ENCODE results near the gene PLEKHA5.

Gene PLEKHA5

GRCh38 chr12:19402211-19402610 is 272.7 kb downstream of the PLEKHA5 start:
- Histone ChIP-seq H3K27me3 (ENCODE audit: control insufficient read depth, low read length) (no peaks in the 10 kb centered on the region), H3K4me2 (ENCODE audit: low read length) (no peak overlapping the region), H3K79me2 (ENCODE audit: control insufficient read depth, low read length) (no peaks in the 10 kb centered on the region), H4K20me1 (ENCODE audit: control insufficient read depth, insufficient read depth, low read depth, low read length) (no peaks in the 10 kb centered on the region), H3K9me2 (replicated peaks; ENCODE audit: control insufficient read depth, low read length) (no peaks in the 10 kb centered on the region), H3K4me1 (ENCODE audit: control insufficient read depth, low read length) (no peaks in the 10 kb centered on the region), H3F3A (ENCODE audit: control insufficient read depth, insufficient read depth) (no peaks in the 10 kb centered on the region), H3K9me3 (ENCODE audit: control insufficient read depth, insufficient read depth, low read length) (no peaks in the 10 kb centered on the region), H3K36me3 (ENCODE audit: control insufficient read depth, low read length) (no peaks in the 10 kb centered on the region), H3K27ac (ENCODE audit: low read depth, low read length) (no peak overlapping the region), H3K4me3 (ENCODE audit: low read length) (no peak overlapping the region)
- TF ChIP-seq, protein P1, sequence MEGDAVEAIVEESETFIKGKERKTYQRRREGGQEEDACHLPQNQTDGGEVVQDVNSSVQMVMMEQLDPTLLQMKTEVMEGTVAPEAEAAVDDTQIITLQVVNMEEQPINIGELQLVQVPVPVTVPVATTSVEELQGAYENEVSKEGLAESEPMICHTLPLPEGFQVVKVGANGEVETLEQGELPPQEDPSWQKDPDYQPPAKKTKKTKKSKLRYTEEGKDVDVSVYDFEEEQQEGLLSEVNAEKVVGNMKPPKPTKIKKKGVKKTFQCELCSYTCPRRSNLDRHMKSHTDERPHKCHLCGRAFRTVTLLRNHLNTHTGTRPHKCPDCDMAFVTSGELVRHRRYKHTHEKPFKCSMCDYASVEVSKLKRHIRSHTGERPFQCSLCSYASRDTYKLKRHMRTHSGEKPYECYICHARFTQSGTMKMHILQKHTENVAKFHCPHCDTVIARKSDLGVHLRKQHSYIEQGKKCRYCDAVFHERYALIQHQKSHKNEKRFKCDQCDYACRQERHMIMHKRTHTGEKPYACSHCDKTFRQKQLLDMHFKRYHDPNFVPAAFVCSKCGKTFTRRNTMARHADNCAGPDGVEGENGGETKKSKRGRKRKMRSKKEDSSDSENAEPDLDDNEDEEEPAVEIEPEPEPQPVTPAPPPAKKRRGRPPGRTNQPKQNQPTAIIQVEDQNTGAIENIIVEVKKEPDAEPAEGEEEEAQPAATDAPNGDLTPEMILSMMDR (IDR thresholded peaks at IDR 0.05; ENCODE audit: low read depth, low read length, poor library complexity, severe bottlenecking): no peak
- no peak for TF ChIP-seq EZH2phosphoT487 (IDR thresholded peaks at IDR 0.05; ENCODE audit: borderline replicate concordance, low read length)

- Histone ChIP-seq H4K20me1 (ENCODE audit: control insufficient read depth, insufficient read depth, low read depth, low read length) (no peaks in the 10 kb centered on the region), H3K9me3 (ENCODE audit: control insufficient read depth, insufficient read depth, low read length) (no peaks in the 10 kb centered on the region), H3K4me3 (ENCODE audit: low read length) (no peak overlapping the region), H3K79me2 (ENCODE audit: control insufficient read depth, low read length) (no peaks in the 10 kb centered on the region), H3K27me3 (ENCODE audit: control insufficient read depth, low read length) (no peaks in the 10 kb centered on the region), H3K4me1 (ENCODE audit: control insufficient read depth, low read length) (no peaks in the 10 kb centered on the region), H3F3A (ENCODE audit: control insufficient read depth, insufficient read depth) (no peaks in the 10 kb centered on the region), H3K27ac (ENCODE audit: low read depth, low read length) (no peak overlapping the region), H3K36me3 (ENCODE audit: control insufficient read depth, low read length) (no peaks in the 10 kb centered on the region), H3K4me2 (ENCODE audit: low read length) (no peak overlapping the region), H3K9me2 (replicated peaks; ENCODE audit: control insufficient read depth, low read length) (no peaks in the 10 kb centered on the region)
- no peak for TF ChIP-seq EZH2phosphoT487 (IDR thresholded peaks at IDR 0.05; ENCODE audit: borderline replicate concordance, low read length)
- TF ChIP-seq, protein P1 (IDR thresholded peaks at IDR 0.05; ENCODE audit: low read depth, low read length, poor library complexity, severe bottlenecking): no peak
Measured at GRCh38 chr12:19402743-19403431, 273.4 kb downstream of the PLEKHA5 start.

- no peak overlapping the region for H3K4me2 ChIP-seq (ENCODE audit: low read length)
- no peaks in the 10 kb centered on the region for H3K79me2 ChIP-seq (ENCODE audit: control insufficient read depth, low read length)
- no peaks in the 10 kb centered on the region for H3K9me3 ChIP-seq (ENCODE audit: control insufficient read depth, insufficient read depth, low read length)
- H3K4me1 ChIP-seq (ENCODE audit: control insufficient read depth, low read length): no peaks in the 10 kb centered on the region
- H3K36me3 ChIP-seq (ENCODE audit: control insufficient read depth, low read length): no peaks in the 10 kb centered on the region
- H4K20me1 ChIP-seq (ENCODE audit: control insufficient read depth, insufficient read depth, low read depth, low read length): no peaks in the 10 kb centered on the region
- no peak overlapping the region for H3K4me3 ChIP-seq (ENCODE audit: low read length)
- H3K27ac ChIP-seq (ENCODE audit: low read depth, low read length): no peak overlapping the region
- H3K9me2 ChIP-seq (replicated peaks; ENCODE audit: control insufficient read depth, low read length): no peaks in the 10 kb centered on the region
- TF ChIP-seq, protein P1 (IDR thresholded peaks at IDR 0.05; ENCODE audit: low read depth, low read length, poor library complexity, severe bottlenecking): no peak
- no peak for TF ChIP-seq EZH2phosphoT487 (IDR thresholded peaks at IDR 0.05; ENCODE audit: borderline replicate concordance, low read length)
- H3F3A ChIP-seq (ENCODE audit: control insufficient read depth, insufficient read depth): no peaks in the 10 kb centered on the region
- no peaks in the 10 kb centered on the region for H3K27me3 ChIP-seq (ENCODE audit: control insufficient read depth, low read length)
Measured at GRCh38 chr12:19404242-19404880, 274.8 kb downstream of the PLEKHA5 start.
